GM12872 (cell line): ENCODE results near the gene SLC35E3.

ENCODE experiments used
- TF ChIP-seq, protein P1 (sequence below): IDR thresholded peaks from 3 replicates; pipeline ENCODE4 v1.5.1; 2011; ENCODE audit warnings: low read depth, mild to moderate bottlenecking, low read length, moderate library complexity; ENCODE audit not compliant: insufficient read depth

The SLC35E3 gene

GRCh38 chr12:68746572-68747180 lies 700 bp downstream of the SLC35E3 start:
- TF ChIP-seq, protein P1, sequence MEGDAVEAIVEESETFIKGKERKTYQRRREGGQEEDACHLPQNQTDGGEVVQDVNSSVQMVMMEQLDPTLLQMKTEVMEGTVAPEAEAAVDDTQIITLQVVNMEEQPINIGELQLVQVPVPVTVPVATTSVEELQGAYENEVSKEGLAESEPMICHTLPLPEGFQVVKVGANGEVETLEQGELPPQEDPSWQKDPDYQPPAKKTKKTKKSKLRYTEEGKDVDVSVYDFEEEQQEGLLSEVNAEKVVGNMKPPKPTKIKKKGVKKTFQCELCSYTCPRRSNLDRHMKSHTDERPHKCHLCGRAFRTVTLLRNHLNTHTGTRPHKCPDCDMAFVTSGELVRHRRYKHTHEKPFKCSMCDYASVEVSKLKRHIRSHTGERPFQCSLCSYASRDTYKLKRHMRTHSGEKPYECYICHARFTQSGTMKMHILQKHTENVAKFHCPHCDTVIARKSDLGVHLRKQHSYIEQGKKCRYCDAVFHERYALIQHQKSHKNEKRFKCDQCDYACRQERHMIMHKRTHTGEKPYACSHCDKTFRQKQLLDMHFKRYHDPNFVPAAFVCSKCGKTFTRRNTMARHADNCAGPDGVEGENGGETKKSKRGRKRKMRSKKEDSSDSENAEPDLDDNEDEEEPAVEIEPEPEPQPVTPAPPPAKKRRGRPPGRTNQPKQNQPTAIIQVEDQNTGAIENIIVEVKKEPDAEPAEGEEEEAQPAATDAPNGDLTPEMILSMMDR: no peak

- TF ChIP-seq, protein P1: no peak
These were observed 3.5 kb downstream of the SLC35E3 start for GRCh38 chr12:68749443-68749842.

DNA sequence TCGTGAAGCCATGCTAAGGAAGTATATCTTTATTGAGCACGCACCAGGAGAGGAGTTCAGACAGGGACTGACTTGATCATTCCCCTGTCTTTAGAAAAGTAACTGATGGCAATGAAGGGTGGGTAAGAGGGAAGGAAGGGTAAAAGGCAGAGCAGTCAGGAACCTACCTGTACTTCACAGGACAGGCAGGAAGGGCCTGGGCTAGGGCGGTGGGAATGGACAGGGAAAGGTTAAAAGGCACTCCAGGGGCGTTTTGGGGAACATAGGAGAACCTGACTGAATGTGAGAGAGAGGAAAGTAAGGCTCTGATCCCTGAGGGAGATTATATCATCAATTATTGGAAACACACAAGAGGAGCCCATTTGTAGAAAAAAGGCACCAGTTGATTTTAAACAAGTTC lies 3.9 kb downstream of the SLC35E3 start:
- TF ChIP-seq, protein P1: no peak

DNA sequence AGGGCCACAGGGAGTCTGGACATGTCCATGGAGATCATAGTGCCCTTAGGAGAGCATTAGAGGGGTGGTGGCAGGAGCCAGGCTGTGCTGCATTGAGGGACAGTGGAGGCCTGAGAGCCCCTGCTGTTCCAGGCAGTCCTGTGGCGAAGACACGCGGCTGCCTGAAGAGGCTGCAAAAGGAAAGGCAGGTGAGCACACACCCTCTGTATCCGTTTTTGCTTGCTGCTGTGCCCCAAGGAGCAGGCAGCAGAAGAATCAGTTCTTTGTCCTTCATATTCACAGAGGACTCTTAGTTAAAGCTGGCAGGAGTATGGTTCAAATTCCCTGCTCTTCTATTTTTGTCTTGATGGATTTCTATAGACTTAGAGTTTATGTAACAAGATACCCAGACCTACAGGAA lies 4.5 kb downstream of the SLC35E3 start:
- TF ChIP-seq, protein P1: no peak

DNA sequence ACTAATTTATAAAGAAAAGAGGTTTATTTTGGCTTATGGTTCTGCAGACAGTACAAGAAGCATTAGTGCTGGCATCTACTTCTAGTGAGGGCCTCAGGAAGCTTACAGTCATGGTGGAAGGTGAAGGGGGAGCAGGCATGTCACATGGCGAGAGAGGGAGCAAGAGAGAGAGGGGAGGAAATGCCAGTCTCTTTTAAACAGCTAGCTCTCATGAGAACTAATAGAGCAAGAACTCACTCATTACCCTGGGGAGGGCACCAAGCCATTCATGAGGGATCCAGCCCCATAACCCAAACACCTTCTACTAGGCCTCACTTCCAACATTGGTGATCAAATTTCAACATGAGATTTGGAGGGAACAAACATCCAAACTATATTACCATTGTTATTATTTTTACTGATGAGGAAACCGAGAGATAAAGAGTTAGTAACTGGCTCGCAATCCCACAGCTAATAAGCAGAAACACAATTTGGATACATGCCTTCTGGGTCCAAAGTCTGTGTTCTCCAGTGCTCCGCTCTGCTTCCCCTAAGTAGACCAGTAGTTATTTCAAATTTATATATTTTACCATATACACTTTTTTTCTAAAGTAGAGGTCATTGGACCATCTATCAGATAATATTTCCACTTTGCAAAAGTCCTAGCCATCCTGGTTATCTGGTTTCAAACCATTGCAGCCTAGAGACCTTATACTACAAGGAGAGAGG lies 9.7 kb downstream of the SLC35E3 start:
- TF ChIP-seq, protein P1: no peak

DNA sequence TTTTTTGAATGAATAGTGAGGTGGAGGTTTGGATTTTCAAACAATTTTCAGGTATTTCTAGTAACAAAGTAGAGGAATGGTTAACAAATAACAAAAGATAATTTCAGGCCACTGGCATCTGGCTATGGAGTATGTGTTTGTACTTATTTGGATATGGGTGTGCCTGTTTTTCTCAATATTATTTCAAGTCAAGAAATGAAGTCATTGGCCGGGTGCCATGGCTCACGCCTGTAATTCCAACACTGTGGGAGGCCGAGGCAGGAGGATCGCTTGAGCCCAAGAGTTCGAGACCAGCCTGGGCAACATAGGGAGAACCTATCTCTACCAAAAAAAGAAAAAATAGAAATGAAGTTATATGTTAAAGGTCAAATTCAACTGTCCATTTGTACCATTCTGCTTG lies 13.9 kb downstream of the SLC35E3 start:
- TF ChIP-seq, protein P1: no peak

GRCh38 chr12:68760806-68761441 lies 14.9 kb downstream of the SLC35E3 start:
- TF ChIP-seq, protein P1: no peak
